Stimulated activated CD8-positive, alpha-beta memory T cell treated with anti-CD3 and anti-CD28 coated beads, Interleukin-4, amount 100 ng/mL, for 1 hour (primary cell): ENCODE data around the gene GABRB1.

Source experiments
- DNase-seq, 2 donors: peaks; one replicate each; pipeline ENCODE4 v3.0.0-alpha.2; 2020; ENCODE audit warnings: low read depth in 2 of 2, low spot score in 1 of 2

GABRB1 gene

GRCh38 chr4:47045261-47045660, 13.9 kb downstream of the GABRB1 start:
- DNase-seq, result no peak

- no peak for DNase-seq
Measured at GRCh38 chr4:47049347-47049746, 18.0 kb downstream of the GABRB1 start.

- DNase-seq, result no peak
Measured at GRCh38 chr4:47050761-47051725, 19.7 kb downstream of the GABRB1 start.

- no peak for DNase-seq
Measured at GRCh38 chr4:47053485-47053884, 22.1 kb downstream of the GABRB1 start.

GRCh38 chr4:47054130-47054529, 22.8 kb downstream of the GABRB1 start:
- DNase-seq, result no peak

- DNase-seq, result no peak
Measured at GRCh38 chr4:47057991-47058390, 26.6 kb downstream of the GABRB1 start.

GRCh38 chr4:47060561-47060960, 29.2 kb downstream of the GABRB1 start:
- no peak for DNase-seq

- no peak for DNase-seq
Measured at GRCh38 chr4:47061435-47061834, 30.1 kb downstream of the GABRB1 start.

GRCh38 chr4:47065051-47065481, 33.7 kb downstream of the GABRB1 start:
- DNase-seq, result no peak

- DNase-seq, result no peak
Measured at GRCh38 chr4:47068986-47069385, 37.6 kb downstream of the GABRB1 start.

- DNase-seq, result no peak
Measured at GRCh38 chr4:47071901-47072341, 40.6 kb downstream of the GABRB1 start.

GRCh38 chr4:47073647-47074046, 42.3 kb downstream of the GABRB1 start:
- no peak for DNase-seq

- no peak for DNase-seq
Measured at GRCh38 chr4:47074816-47075215, 43.4 kb downstream of the GABRB1 start.

GRCh38 chr4:47075262-47075661, 43.9 kb downstream of the GABRB1 start:
- DNase-seq, result no peak

- DNase-seq, result no peak
Measured at GRCh38 chr4:47075919-47076318, 44.6 kb downstream of the GABRB1 start.

- no peak for DNase-seq
Measured at GRCh38 chr4:47084111-47084510, 52.7 kb downstream of the GABRB1 start.

- no peak for DNase-seq
Measured at GRCh38 chr4:47084795-47085194, 53.4 kb downstream of the GABRB1 start.

GRCh38 chr4:47088298-47088697, 56.9 kb downstream of the GABRB1 start:
- no peak for DNase-seq

- no peak for DNase-seq
Measured at GRCh38 chr4:47095884-47096283, 64.5 kb downstream of the GABRB1 start.

- no peak for DNase-seq
Measured at GRCh38 chr4:47101453-47101852, 70.1 kb downstream of the GABRB1 start.

GRCh38 chr4:47104986-47105385, 73.6 kb downstream of the GABRB1 start:
- DNase-seq, result no peak

- no peak for DNase-seq
Measured at GRCh38 chr4:47106561-47106960, 75.2 kb downstream of the GABRB1 start.

- DNase-seq, result no peak
Measured at GRCh38 chr4:47109379-47109778, 78.0 kb downstream of the GABRB1 start.
